KBM-7 (cell line): Measurements from ENCODE around the gene ADAMTS16.

Experiments used
- DNase-seq: peaks from one replicate; pipeline ENCODE4 v3.0.0-alpha.2; 2015
- in situ Hi-C: fragments of 300-500 bp; cut with MboI; formaldehyde crosslinking; loops from 2 replicates; pipeline ENCODE4 v1.14.3; 2020; ENCODE audit warnings: low sequenced_read_pairs, low pct_unique_long_range_greater_than_20kb, mixed read lengths

ADAMTS16 gene

GRCh38 chr5:5320062-5320805 lies 180.1 kb downstream of the ADAMTS16 start:
- in situ Hi-C loops, result no loop called here
- no peak for DNase-seq

- in situ Hi-C loops, result no loop called here
- no peak for DNase-seq
These were observed 181.0 kb downstream of the ADAMTS16 start for GRCh38 chr5:5321137-5321536.

DNA sequence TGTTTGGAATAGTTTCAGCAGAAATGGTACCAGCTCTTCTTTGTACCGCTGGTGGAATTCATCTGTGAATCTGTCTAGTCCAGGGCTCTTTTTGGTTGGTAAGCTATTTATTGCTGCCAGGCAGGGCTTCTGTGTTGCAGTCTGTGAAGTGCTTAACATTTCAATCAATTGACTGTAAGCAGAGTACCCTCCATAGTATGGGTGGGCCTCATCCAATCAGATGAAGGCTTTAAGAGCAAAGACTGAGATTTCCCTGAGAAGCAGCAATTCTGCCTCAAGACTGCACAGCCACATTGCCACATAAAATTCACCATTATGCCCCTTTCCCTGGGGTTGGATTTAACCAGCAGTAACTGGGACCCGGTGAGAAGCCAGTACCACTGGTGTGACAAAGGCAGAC lies 183.4 kb downstream of the ADAMTS16 start:
- in situ Hi-C loops, result no loop called here
- DNase-seq, result no peak

GRCh38 chr5:5326115-5326758 lies 186.1 kb downstream of the ADAMTS16 start:
- no peak for DNase-seq
- in situ Hi-C loops, result no loop called here

- DNase-seq, result no peak
- in situ Hi-C loops, result no loop called here
These were observed 187.0 kb downstream of the ADAMTS16 start for GRCh38 chr5:5327126-5327525.

DNA sequence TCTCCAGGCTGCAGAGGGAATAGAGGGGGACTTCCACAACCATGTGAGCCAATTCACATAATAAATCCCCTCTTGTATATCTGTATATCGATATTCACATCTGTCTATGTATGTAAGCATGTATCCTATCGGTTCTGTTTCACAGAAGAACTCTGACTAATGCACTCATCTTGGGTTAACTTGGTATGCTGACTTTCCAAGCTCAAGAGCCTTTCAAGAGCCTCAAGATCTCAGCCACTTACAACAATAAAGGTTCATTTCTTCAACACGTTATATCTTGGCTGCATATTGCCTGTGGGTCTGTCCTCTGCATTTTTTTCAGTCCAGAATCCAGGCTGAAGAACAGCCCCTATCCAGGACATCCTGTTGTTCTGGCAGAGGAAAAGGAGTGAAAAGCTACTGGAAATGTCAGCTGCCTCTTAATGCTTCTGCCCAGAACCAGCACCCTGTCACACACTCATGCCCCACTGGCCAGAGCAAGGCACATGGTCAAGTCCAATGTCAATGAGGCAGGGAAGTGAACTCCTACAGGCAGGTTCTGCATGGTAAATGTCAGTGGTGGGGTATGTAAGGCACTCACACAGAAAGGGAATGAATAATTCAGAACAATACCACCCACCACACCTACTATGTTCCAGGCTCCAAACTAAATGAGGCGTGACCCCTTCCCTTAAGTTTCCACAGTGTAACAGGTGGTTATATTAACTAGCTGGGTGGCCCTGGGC lies 190.8 kb downstream of the ADAMTS16 start:
- in situ Hi-C loops, result no loop called here
- no peak for DNase-seq

DNA sequence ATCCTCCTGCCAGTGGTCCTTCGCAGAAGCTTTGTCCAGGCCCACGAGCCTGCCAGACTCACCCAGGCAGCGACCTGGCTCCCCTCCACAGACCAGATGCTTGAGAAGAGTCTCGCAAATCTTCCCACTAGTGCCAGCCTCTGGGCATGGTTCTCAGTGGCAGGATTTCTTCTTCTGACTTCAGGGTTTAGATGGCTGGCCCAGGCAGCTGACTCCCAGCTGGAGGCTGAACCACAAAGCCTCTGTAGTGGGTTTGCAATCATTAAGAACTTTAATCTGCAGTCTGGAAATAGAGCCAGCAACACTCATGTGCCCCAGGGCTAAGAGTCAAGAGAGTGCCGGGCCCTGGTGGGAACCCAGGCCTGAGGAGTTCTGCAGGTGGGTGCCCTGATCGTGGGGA lies 191.7 kb downstream of the ADAMTS16 start:
- in situ Hi-C loops, result no loop called here

DNA sequence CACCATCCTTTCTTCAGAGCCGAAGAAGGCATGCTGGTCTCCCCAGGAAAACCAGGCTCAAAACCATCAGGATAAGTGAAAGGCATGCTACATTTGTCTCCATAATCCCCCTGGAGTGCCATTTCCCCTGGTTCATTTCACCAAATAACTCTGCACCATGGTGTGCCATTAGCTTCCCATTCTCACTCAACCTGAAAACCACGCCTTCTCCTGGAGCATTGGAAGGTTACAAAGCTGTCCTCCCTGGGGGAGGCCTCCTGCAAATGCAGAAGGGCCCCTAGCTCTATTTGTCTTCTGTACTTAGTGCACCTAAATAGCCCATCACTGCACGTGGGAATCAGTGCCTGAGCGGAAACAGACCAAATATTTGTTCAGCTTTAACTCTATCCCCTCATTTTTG lies 192.2 kb downstream of the ADAMTS16 start:
- in situ Hi-C loops, result no loop called here
- DNase-seq, result no peak

More for the DNA sequence above, 191.7 kb downstream of the ADAMTS16 start:
- no peak for DNase-seq

GRCh38 chr5:5335107-5335506 lies 195.0 kb downstream of the ADAMTS16 start:
- no peak for DNase-seq
- in situ Hi-C loops, result no loop called here

DNA sequence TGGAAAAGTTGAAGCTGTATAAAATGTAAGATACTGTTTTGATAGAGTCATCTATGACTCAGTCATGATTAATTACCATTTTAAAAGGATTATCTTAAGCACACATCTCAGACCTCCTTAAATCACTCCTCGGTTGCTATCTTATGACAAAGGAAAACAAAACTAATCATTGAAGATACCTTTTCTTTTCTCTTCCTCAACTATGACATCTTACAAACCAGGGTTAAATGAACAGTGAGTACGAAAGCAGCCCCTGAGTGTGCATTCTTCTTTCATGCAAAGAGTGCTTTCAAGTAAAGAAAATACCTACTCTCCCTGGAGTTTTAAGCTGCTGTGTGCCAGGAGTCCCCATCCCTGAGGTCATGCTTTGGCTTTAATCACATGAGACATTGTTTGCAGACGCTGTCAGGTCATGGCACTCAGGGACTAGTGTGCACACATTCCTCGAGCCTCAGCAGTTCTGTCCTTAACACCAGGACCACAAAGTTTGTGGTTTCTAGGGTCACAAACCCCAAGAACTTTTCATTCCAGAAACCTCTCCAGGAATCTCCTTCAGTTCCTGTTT lies 195.7 kb downstream of the ADAMTS16 start:
- in situ Hi-C loops, result no loop called here
- DNase-seq, result no peak

GRCh38 chr5:5339257-5339656 lies 199.1 kb downstream of the ADAMTS16 start:
- in situ Hi-C loops, result no loop called here
- DNase-seq, result no peak

GRCh38 chr5:5340206-5340729 lies 200.1 kb downstream of the ADAMTS16 start:
- in situ Hi-C loops, result no loop called here
- no peak for DNase-seq

- DNase-seq, result no peak
- in situ Hi-C loops, result no loop called here
These were observed 201.6 kb downstream of the ADAMTS16 start for GRCh38 chr5:5341531-5342292.

DNA sequence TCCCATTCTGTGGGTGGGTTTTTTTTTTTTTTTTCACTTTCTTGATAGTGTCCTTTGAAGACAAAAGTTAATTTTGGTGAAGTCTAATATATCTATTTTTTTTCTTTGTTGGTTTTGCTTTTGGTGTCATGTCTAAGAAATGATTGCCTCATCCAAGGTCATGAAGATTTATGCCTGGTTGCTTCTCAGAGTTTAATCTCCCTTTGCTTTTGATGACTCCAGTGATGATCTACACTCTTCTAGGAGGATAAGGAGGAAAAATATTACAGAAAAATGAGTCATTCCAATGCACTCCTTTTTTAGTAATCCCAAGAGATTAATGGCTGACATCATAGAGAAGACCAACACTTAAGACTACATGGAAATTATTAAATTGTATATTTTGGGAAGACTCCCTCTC lies 202.7 kb downstream of the ADAMTS16 start:
- in situ Hi-C loops, result no loop called here
- no peak for DNase-seq

DNA sequence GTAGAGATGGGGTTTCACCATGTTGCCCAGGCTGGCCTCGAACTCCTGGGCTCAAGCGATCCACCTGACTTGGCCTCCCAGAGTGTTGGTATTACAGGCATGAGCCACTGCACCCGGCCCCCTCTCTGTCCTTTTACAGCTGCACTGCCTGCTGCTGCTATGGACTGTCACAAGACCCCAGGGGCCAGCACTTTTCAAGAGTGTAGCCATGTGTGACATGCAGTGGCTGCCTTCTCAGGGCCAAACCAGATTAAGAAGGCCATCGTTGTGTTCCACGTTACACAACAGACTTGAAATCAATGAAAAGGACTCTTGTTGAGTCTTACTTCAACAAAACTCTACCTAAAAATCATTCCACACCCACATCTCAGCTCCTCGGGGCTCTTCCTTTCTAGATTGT lies 203.4 kb downstream of the ADAMTS16 start:
- DNase-seq, result no peak
- in situ Hi-C loops, result no loop called here

DNA sequence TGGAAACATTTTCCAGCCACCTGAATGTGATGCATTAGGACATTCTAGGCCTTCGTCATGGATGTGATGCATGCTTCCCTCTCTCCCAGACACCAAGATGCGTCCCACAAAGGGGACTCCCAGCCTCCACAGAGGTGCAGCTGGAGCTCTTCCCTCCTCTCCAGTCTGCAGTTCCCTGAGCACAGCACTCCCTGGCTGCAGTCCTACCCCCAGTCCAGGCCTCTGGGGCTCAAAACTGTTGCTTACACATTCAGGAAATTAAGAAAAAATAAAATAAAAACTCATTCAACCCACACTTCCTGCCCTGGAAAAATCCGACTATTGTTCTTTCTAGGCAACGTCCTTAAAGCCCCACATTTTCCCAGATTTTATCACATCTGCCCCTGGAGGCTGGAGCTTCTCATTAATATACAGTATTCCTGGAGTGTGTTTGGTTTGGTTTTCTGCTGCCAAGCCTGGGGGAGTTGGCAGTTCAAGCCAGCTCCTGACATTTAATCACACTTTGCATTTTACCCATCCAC lies 204.0 kb downstream of the ADAMTS16 start:
- in situ Hi-C loops, result no loop called here
- no peak for DNase-seq

GRCh38 chr5:5344606-5345005 lies 204.5 kb downstream of the ADAMTS16 start:
- no peak for DNase-seq
- in situ Hi-C loops, result no loop called here

GRCh38 chr5:5347442-5347841 lies 207.3 kb downstream of the ADAMTS16 start:
- in situ Hi-C loops, result no loop called here
- peak; percentile 8 for DNase-seq

- peak; percentile 23 for DNase-seq
- in situ Hi-C loops, result no loop called here
These were observed 208.0 kb downstream of the ADAMTS16 start for GRCh38 chr5:5348135-5348534.
